ENCODE results near the gene FAM222B.
"Not testable (repeated sequence)": the region's sequence is repeated elsewhere in the genome, so short reads cannot be mapped to it uniquely, and the experiment has no call there.

Gene FAM222B

DNA sequence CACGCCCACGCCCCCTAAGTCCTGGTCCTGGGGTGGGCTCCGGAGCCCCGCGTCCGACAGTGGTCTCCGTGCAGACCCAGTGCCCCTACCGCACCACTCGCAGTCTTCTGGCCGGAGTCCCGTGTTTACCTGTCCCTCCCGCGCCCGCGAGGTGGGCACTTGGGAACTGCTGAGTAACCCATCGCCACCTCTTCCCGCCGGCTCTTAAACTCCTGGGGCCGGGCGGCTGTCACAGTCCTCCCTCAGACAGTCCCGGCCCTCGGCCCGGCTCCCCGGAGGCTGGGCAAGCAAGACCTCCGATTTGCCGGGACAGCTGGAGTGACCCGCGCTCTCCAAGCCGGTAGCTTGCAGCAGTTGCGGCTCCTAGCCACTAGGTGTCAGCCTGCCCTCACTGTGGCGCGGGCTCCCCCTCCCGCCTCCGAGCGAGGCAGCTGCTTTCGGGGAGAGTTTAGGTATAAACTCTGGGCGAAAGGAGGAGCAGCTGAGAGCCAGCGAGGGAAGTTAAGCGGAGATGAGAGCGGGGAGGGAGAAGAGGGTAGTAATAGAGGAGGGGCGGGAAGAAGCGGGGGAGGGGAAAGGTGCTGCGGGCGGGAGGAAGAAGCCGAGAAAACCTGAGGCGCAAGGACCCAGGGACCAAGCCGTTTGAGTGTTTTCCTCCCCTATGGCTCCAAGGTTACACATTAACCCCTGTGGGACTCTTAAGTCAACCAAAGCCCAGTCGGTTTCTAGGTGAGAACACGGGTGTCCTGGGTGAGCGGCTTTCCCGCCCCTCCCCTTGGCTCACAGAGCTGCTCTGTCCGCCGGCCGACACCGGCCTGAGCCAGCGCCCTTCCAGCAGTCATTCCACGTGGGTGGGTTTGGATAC, 115.7 kb downstream of the FAM222B start:
- peak; percentile 97 for DNase-seq (ENCODE audit: low spot score)

DNA sequence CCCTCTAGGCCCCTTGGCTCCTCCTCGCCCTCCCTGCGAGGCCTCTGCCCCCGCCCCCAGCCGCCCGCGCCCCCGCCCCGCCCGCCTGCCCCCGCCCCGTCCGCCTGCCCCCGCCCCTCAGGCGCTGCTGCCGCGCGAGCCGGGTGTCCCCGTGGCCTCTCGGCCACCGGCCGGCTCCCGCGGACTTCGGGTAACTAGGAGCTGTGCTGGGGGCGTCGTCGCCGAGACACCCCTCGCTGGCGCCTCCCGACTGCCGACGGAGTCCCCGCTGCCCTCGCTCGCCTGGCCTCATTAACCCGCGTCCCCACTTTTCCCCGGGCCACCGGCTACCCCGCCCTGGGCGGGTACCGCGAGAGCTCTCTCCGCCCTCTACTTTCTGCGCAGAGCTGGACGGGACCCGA, 116.4 kb downstream of the FAM222B start, which contains the start of gene TLCD1:
TSS of gene TLCD1 (minus strand) at position 8 of the 401 bp plus-strand sequence. CDS start 136 bp downstream, outside the sequence.
- peak; percentile 76 for DNase-seq (ENCODE audit: low spot score)

GRCh38 chr17:28725660-28726225, 116.8 kb downstream of the FAM222B start:
- DNase-seq (ENCODE audit: low spot score), result peak; percentile 74

DNA sequence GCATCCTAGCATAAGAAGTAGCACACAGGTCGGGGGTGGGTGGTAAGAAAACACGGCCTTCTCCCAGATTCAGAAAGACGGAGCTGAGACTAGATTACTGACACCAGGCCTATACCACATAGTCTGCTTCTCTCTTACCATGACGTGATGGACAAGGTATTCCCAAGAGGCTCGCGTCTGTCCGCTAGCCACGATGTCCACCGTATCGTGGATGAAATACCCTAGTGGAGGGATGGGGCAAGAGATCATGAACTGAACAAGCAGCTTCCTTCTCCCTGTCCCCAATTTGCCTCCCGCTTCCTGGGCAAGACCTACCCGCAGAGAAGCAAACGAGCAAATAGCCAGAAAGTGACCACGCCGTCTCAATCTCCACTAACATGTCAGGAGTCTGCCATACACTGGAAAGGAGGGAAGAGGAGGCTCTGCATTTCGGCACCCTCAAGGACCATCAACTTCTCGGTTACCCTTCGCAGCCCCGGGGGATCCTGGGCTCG, 117.4 kb downstream of the FAM222B start:
- peak; percentile 47 for DNase-seq (ENCODE audit: low spot score)

- DNase-seq (ENCODE audit: low spot score), result peak; percentile 38
Observed at GRCh38 chr17:28724500-28725165, 118.0 kb downstream of the FAM222B start.

- DNase-seq (ENCODE audit: low spot score), result not testable (repeated sequence)
Observed at GRCh38 chr17:28723836-28724499, 118.6 kb downstream of the FAM222B start.

DNA sequence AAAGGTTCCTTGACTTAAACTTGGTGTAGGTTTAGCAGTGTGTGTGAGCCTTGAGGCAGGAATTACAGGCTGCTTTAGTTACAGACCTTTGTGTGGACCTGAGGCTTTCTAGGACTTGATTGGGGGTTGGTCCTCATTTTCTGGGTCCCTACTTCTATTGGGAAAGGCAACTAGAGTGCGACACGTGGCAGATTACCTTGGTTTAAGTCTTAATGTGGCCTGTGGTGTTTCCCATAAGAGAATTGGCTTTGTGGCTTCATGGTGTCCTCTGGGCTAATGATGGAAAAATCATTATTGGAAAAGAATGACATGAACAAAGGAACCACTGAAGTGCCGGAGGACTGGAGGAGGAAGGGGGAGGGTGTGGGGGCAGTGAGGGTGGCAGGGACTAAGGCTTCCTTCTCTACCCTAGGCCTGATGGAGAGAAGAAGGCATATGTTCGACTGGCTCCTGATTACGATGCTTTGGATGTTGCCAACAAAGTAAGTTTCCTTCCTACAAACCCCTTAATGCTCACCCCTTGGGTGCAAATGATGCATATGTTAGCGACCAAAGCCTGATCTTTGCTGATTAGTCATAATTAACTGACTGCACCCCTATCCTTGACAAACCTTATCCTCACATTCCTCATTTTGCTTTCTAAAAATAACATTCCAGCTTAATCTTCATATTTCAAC, 119.3 kb downstream of the FAM222B start:
- no peak for DNase-seq (ENCODE audit: low spot score)

GRCh38 chr17:28722417-28723158, 120.0 kb downstream of the FAM222B start:
- no peak for DNase-seq (ENCODE audit: low spot score)

DNA sequence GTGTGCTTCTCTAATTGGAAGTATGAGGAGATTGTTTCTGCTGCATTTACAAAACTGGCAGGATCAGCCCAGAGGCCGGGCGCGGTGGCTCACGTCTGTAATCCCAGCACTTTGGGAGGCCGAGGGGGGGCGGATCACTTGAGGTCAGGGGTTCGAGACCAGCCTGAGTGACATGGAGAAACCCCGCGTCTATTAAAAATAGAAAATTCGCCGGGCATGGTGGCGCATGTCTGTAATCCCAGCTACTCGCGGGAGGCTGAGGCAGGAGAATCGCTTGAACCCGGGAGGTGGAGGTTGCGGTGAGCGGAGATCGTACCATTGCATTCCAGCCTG, 121.6 kb downstream of the FAM222B start:
- DNase-seq (ENCODE audit: low spot score), result not testable (repeated sequence)

DNA sequence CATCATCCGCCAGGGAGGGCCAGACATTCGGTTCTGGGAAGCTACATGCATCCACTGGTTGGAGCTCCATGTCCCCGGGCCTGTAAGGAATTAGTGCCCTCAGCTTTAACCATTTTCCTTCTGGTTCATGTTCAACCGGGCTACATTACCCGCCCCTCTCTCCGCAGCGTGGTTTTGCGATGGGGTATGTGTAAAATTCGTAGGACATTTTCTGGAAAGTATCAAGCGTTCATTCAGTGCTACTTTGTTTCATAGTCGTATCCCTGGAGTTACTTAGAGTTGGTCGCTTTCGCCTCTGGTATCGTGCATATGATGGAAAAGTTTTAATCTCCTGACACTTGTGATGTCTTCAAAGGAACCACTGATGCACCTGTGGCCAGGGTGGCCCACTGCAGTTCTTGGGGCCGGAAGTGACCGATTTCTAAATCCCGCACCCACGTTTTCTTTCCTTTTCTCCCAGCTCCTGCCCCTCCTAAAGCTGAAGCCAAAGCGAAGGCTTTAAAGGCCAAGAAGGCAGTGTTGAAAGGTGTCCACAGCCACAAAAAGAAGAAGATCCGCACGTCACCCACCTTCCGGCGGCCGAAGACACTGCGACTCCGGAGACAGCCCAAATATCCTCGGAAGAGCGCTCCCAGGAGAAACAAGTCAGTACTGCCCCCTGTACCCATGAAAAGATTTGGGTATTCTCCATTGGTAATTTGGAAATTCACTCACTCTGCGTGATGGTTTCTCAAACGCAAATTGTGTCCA, 122.2 kb downstream of the FAM222B start:
- DNase-seq (ENCODE audit: low spot score), result peak; percentile 56

DNA sequence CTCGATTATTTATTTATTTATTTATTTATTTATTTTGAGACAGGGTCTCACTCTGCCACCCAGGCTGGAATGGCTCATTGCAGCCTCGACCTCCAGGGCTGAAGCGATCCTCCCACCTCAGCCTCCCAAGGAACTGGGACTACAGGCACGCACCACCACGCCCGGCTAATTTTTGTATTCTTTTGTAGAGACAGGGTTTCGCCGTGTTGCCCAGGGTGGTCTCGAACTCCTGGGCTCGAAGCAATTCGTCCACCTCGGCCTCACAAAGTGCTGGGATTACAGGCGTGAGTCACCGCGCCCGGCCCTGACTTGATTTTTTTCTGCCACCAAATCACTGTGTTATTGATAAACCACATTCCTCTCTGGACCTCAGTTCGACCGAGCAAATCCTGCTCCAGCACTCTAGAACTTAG, 123.6 kb downstream of the FAM222B start:
- DNase-seq (ENCODE audit: low spot score), result peak; percentile 25

- DNase-seq (ENCODE audit: low spot score), result no peak
Observed at GRCh38 chr17:28718333-28719020, 124.1 kb downstream of the FAM222B start.

DNA sequence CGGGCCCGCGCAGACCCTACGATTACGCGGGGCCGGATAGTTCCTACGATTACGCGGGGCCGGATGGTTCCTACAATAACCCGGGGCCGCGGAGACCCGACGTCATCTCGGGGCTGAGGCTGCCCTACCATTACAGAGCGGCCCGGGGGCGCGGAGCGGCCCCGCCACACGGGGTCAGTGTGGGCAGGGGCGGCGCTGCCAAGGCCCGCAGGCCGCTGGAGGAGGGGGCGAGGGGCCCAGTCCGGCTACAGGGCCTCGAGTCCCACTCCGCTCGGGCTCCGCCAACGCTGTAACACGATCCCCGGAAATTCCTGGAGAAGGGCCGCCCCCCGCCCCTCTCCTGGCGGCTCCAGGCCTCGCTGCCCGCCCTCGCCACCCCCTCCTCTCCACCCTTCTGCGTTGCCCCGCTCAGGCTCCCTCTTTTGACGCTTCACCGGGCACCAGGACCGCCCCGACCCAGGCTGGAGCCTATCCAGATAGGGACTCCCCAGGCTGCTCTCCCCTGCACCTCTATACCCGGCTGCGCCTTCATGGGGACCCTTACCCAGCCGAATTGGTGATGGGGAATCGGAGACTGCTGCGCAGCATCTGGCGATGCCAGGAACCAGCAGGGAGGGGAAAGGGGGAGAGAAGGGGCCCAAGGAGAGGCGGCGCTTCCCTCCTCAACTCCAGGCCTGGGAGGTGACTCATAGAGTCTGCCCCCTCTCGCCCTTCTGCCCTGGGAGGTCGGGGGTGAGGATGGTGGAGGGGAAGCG, 124.8 kb downstream of the FAM222B start, which contains the start of gene RAB34:
TSS of gene RAB34 (minus strand) at position 291 of the 755 bp plus-strand sequence. CDS start 602 bp downstream, outside the sequence.
- no peak for DNase-seq (ENCODE audit: low spot score)

- DNase-seq (ENCODE audit: low spot score), result no peak
Observed at GRCh38 chr17:28716740-28717577, 125.6 kb downstream of the FAM222B start.

GRCh38 chr17:28715217-28715616, 127.4 kb downstream of the FAM222B start:
- no peak for DNase-seq (ENCODE audit: low spot score)

DNA sequence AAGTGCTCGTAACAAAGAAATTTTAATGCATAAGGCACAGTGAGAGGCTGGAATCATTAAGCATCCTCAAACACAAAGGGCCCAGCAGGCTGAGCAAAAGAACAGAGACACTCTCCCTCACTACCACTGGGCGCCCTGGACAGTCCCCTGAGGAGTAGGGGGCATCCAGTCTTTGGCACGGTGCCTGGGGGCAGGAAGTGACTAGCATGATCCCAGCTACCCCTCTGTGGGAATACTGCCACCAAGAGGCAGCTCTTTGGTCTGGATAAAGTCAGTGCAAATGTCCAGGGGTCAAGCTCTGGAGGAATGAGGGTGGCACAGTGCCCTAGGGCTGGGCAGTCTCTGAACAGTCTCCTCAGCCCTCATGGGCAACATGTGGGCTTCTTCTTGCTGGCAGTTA, 128.3 kb downstream of the FAM222B start:
- DNase-seq (ENCODE audit: low spot score), result no peak

DNA sequence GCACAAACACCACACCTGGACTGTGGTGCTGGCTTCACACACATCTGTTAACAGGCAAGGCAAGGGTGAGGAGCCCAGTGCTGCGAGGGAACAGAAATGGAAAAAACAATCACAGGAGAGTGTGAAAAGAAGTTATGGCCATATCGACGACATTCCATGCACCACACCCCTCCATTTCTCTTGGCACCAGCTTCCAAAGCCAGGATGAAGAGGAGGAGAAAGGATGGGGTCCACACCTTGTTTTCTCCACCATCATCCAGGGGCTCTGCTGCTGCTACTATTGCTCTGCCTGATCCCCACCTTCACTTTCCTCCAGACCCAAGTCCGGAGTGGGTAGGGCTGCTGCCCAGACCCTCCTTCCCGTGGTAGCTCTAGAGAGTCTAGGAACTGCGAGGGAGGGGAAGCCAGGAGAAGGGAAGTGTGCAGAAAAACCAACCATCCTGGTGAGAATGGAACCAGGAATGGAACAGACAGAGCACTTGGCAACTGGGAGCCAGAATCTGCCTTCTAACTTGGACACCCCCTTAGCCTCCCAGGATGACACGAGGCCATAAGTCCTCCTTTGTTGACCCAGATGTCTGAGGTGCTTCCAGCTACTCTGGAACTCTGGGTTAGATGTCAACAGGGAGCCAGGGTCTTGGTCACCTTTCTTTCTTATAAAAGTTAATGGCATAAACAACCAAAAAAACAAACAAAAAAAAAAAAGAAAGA, 129.7 kb downstream of the FAM222B start:
- DNase-seq (ENCODE audit: low spot score), result no peak

Measured in activated CD4-positive, alpha-beta T cell treated with anti-CD3 and anti-CD28 coated beads, Interleukin-2, Interleukin-4, amounts not matched to agents 100 ng/mL and 50 ng/mL, durations not matched to agents 16 hours and 8 hours (primary cell).